BLaER1 (cell line): ENCODE results near the gene CATSPERD.
"Not testable (repeated sequence)": the region's sequence is repeated elsewhere in the genome, so short reads cannot be mapped to it uniquely, and the experiment has no call there.

Source experiments
- H3K27ac ChIP-seq: shearing (Covaris generic); formaldehyde crosslinking; 2 replicates; pipeline ENCODE4 v1.8.1; 2022
- H3K27me3 ChIP-seq: shearing (Covaris generic); formaldehyde crosslinking; 2 replicates; pipeline ENCODE4 v1.8.1; 2022
- H3K36me3 ChIP-seq: shearing (Covaris generic); formaldehyde crosslinking; 2 replicates; pipeline ENCODE4 v1.8.1; 2022
- H3K4me1 ChIP-seq: shearing (Covaris generic); formaldehyde crosslinking; 2 replicates; pipeline ENCODE4 v1.8.1; 2022
- H3K4me2 ChIP-seq: shearing (Covaris generic); formaldehyde crosslinking; 2 replicates; pipeline ENCODE4 v1.8.1; 2022
- H3K4me3 ChIP-seq: shearing (Covaris generic); formaldehyde crosslinking; 2 replicates; pipeline ENCODE4 v1.8.1; 2022
- H3K9ac ChIP-seq: shearing (Covaris generic); formaldehyde crosslinking; 2 replicates; pipeline ENCODE4 v1.8.1; 2022
- H3K9me3 ChIP-seq: shearing (Covaris generic); formaldehyde crosslinking; 2 replicates; pipeline ENCODE4 v1.8.1; 2022
- H4K20me1 ChIP-seq: shearing (Covaris generic); formaldehyde crosslinking; 2 replicates; pipeline ENCODE4 v1.8.1; 2022
- Cebpa-rat ChIP-seq: shearing (Covaris generic); IDR thresholded peaks from 2 replicates; pipeline ENCODE4 v1.8.1; 2022

Gene CATSPERD

GRCh38 chr19:5727453-5728050 is 7.1 kb downstream of the CATSPERD start:
- Histone ChIP-seq H4K20me1 (no peaks in the 10 kb centered on the region), H3K4me3 (no peak overlapping the region), H3K4me2 (no peak overlapping the region), H3K27me3 (no peaks in the 10 kb centered on the region), H3K36me3 (no peaks in the 10 kb centered on the region), H3K9ac (no peak overlapping the region), H3K4me1 (peaks cover 5% of the 10 kb centered on the region; the same call in 1 of the 2 replicates), H3K9me3 (no peaks in the 10 kb centered on the region), H3K27ac (no peak overlapping the region)
- no peak for TF ChIP-seq Cebpa-rat

- not testable (repeated sequence) for H3K36me3 ChIP-seq, H3K27ac ChIP-seq, H3K27me3 ChIP-seq, H3K4me3 ChIP-seq, H3K9me3 ChIP-seq, H3K4me1 ChIP-seq, H4K20me1 ChIP-seq, H3K9ac ChIP-seq
- 0 out of 2 replicates have a peak overlapping the region, but pooled peaks have one; percentile 12 for H3K4me2 ChIP-seq
These were observed 12.7 kb downstream of the CATSPERD start for GRCh38 chr19:5733172-5733571.

- no peak for TF ChIP-seq Cebpa-rat
- Histone ChIP-seq H3K4me3 (no peak overlapping the region), H3K36me3 (no peaks in the 10 kb centered on the region), H3K27ac (no peak overlapping the region), H3K27me3 (no peaks in the 10 kb centered on the region), H4K20me1 (no peaks in the 10 kb centered on the region), H3K9me3 (no peaks in the 10 kb centered on the region), H3K9ac (no peak overlapping the region), H3K4me2 (no peak overlapping the region), H3K4me1 (0 out of 2 replicates have a peak, but pooled peaks cover 1% of the 10 kb centered on the region)
These were observed 18.0 kb downstream of the CATSPERD start for GRCh38 chr19:5738423-5738822.

GRCh38 chr19:5742051-5742450 is 21.6 kb downstream of the CATSPERD start:
- no peaks in the 10 kb centered on the region for H3K27me3 ChIP-seq
- no peak overlapping the region for H3K9ac ChIP-seq
- no peaks in the 10 kb centered on the region for H3K4me1 ChIP-seq
- TF ChIP-seq Cebpa-rat: no peak
- no peaks in the 10 kb centered on the region for H3K9me3 ChIP-seq
- H3K4me3 ChIP-seq: no peak overlapping the region
- H3K36me3 ChIP-seq: no peaks in the 10 kb centered on the region
- no peak overlapping the region for H3K27ac ChIP-seq
- no peaks in the 10 kb centered on the region for H4K20me1 ChIP-seq
- H3K4me2 ChIP-seq: no peak overlapping the region

GRCh38 chr19:5743630-5744029 is 23.2 kb downstream of the CATSPERD start:
- Histone ChIP-seq H3K27me3 (no peaks in the 10 kb centered on the region), H3K4me1 (no peaks in the 10 kb centered on the region), H4K20me1 (no peaks in the 10 kb centered on the region), H3K4me2 (no peak overlapping the region), H3K36me3 (no peaks in the 10 kb centered on the region), H3K9ac (no peak overlapping the region), H3K4me3 (no peak overlapping the region), H3K9me3 (no peaks in the 10 kb centered on the region), H3K27ac (no peak overlapping the region)
- TF ChIP-seq Cebpa-rat: no peak

- not testable (repeated sequence) for H4K20me1 ChIP-seq, H3K27me3 ChIP-seq, H3K9me3 ChIP-seq, H3K4me2 ChIP-seq, H3K27ac ChIP-seq, H3K4me3 ChIP-seq, H3K36me3 ChIP-seq, H3K9ac ChIP-seq, H3K4me1 ChIP-seq
These were observed 24.6 kb downstream of the CATSPERD start for GRCh38 chr19:5744999-5745398.

GRCh38 chr19:5748920-5749319 is 28.5 kb downstream of the CATSPERD start:
- H3K4me3 ChIP-seq, H3K27me3 ChIP-seq, H3K9ac ChIP-seq, H3K4me2 ChIP-seq, H3K27ac ChIP-seq, H3K4me1 ChIP-seq, H3K9me3 ChIP-seq, H4K20me1 ChIP-seq, H3K36me3 ChIP-seq: not testable (repeated sequence)

GRCh38 chr19:5749505-5749904 is 29.1 kb downstream of the CATSPERD start:
- Histone ChIP-seq H4K20me1 (no peaks in the 10 kb centered on the region), H3K4me3 (no peak overlapping the region), H3K4me1 (no peaks in the 10 kb centered on the region), H3K4me2 (no peak overlapping the region), H3K27me3 (no peaks in the 10 kb centered on the region), H3K36me3 (no peaks in the 10 kb centered on the region), H3K9me3 (no peaks in the 10 kb centered on the region), H3K9ac (no peak overlapping the region), H3K27ac (no peak overlapping the region)
- TF ChIP-seq Cebpa-rat: no peak

- Histone ChIP-seq H3K36me3 (no peaks in the 10 kb centered on the region), H3K9me3 (no peaks in the 10 kb centered on the region), H3K4me3 (no peak overlapping the region), H3K4me1 (no peaks in the 10 kb centered on the region), H3K4me2 (no peak overlapping the region), H4K20me1 (no peaks in the 10 kb centered on the region), H3K9ac (no peak overlapping the region), H3K27ac (no peak overlapping the region), H3K27me3 (no peaks in the 10 kb centered on the region)
- no peak for TF ChIP-seq Cebpa-rat
These were observed 31.3 kb downstream of the CATSPERD start for GRCh38 chr19:5751709-5752108.

- Histone ChIP-seq H3K27ac (no peak overlapping the region), H3K36me3 (no peaks in the 10 kb centered on the region), H3K4me2 (no peak overlapping the region), H3K9me3 (no peaks in the 10 kb centered on the region), H3K27me3 (no peaks in the 10 kb centered on the region), H3K9ac (no peak overlapping the region), H3K4me3 (no peak overlapping the region), H3K4me1 (peaks cover 10% of the 10 kb centered on the region), H4K20me1 (no peaks in the 10 kb centered on the region)
- no peak for TF ChIP-seq Cebpa-rat
These were observed 33.3 kb downstream of the CATSPERD start for GRCh38 chr19:5753743-5754142.

- Histone ChIP-seq H3K9ac (no peak overlapping the region), H4K20me1 (no peaks in the 10 kb centered on the region), H3K4me1 (peaks cover 15% of the 10 kb centered on the region), H3K4me2 (no peak overlapping the region), H3K36me3 (no peaks in the 10 kb centered on the region), H3K27me3 (no peaks in the 10 kb centered on the region), H3K27ac (no peak overlapping the region), H3K9me3 (no peaks in the 10 kb centered on the region), H3K4me3 (no peak overlapping the region)
- no peak for TF ChIP-seq Cebpa-rat
These were observed 42.3 kb downstream of the CATSPERD start for GRCh38 chr19:5762608-5763217.
